Measurements from ENCODE around the gene OR5AS1.
"Not testable (repeated sequence)": the region's sequence is repeated elsewhere in the genome, so short reads cannot be mapped to it uniquely, and the experiment has no call there.

Gene OR5AS1

DNA sequence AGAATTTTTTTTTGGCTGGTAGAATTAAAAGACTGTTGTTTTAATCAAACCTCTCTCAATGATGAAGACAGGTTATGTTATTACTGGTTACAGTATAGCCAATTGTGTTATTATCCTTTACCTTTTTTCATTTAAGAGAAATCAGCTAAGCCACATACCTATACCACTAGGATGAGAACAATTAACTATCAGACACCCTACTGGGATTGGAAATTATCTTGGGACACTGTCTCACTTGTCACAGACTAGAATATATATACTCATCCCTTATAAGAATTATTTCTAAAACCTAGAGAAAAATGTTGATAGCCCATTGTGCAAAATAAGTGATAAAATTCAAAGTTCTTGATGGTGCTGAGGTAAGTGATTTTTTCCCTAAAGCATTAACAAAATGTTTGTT is at the start of gene OR5AS1:
OR5AS1 (plus strand) TSS at position 301 of the 400 bp plus-strand sequence. CDS start 2,765 bp downstream, outside the sequence.
- H3K27ac ChIP-seq = no peak within 1 kb of the TSS
- DNase-seq (ENCODE audit: low read depth, low spot score) = no peak

DNA sequence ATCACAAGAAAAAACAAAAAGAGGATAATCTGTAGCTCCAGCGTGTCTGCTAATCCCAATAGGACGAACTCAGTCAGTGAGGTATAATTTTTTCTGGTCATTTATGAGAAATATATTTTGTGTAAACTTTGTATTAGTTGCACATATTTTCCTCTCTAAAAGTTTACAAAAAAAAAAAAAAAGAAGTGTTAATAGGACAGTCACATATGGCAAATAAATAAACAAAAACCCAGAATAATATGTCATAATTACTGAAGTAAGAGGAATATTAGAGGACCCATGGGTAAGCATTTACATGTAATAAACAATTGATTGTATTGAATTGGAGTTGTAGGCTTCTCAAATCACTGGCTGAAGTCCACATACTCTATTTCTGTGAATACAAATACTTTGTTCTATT is 32.9 kb upstream of the OR5AS1 start, which contains the start of gene OR5F1:
OR5F1 (minus strand) TSS at position 101 of the 400 bp plus-strand sequence; CDS start at position 101, 0 bp downstream.
- H3K27ac ChIP-seq = no peak within 1 kb of the TSS
- no peak for DNase-seq (ENCODE audit: low read depth, low spot score)

GRCh38 chr11:56010716-56011115 is 16.7 kb upstream of the OR5AS1 start:
- DNase-seq (ENCODE audit: low read depth, low spot score) = no peak
- H3K27ac ChIP-seq = no peak overlapping the region

GRCh38 chr11:56013805-56014204 is 13.6 kb upstream of the OR5AS1 start:
- no peak overlapping the region for H3K27ac ChIP-seq
- DNase-seq (ENCODE audit: low read depth, low spot score) = no peak

GRCh38 chr11:56045538-56045937 is 18.1 kb downstream of the OR5AS1 start:
- H3K27ac ChIP-seq = no peak overlapping the region
- DNase-seq (ENCODE audit: low read depth, low spot score) = no peak

GRCh38 chr11:56048480-56048879 is 21.0 kb downstream of the OR5AS1 start:
- no peak for DNase-seq (ENCODE audit: low read depth, low spot score)
- H3K27ac ChIP-seq = no peak overlapping the region

- H3K27ac ChIP-seq = no peak overlapping the region
- no peak for DNase-seq (ENCODE audit: low read depth, low spot score)
Observed at GRCh38 chr11:56049487-56049886, 22.0 kb downstream of the OR5AS1 start.

DNA sequence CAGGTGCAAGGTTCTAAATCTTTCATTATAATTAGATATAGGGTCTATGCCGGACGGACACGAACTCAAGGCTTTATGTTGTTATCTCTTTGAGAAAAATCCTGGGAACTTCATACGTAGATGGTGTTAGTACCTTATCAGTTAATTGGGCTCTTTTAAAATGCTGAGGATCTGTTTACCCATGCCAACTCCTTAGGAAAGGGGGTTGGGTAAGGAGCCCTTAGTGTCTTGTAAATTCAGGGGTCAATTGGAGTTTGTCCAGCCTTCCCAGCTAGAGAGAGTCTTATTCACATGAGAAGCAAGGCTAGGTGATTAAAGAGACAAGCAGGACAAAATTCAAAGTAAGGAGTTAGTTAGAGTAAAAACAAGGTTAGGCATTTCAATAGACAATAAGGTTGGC is 28.9 kb downstream of the OR5AS1 start:
- not testable (repeated sequence) for H3K27ac ChIP-seq; DNase-seq (ENCODE audit: low read depth, low spot score)

DNA sequence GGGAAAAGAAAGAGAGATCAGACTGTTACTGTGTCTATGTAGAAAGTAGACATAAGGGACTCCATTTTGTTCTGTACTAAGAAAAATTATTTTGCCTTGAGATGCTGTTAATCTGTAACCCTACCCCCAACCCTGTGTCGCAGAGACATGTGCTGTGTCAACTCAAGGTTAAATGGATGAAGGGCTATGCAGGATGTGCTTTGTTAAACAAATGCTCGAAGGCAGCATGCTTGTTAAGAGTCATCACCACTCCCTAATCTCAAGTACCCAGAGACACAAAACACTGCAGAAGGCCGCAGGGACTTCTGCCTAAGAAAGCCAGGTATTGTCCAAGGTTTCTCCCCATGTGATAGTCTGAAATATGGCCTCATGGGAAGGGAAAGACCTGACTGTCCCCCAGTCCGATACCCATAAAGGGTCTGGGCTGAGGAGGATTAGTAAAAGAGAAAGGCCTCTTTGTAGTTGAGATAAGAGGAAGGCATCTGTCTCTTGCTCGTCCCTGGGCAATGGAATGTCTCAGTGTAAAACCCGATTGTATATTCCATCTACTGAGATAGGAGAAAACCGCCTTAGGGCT is 30.3 kb downstream of the OR5AS1 start:
- H3K27ac ChIP-seq; DNase-seq (ENCODE audit: low read depth, low spot score): not testable (repeated sequence)

DNA sequence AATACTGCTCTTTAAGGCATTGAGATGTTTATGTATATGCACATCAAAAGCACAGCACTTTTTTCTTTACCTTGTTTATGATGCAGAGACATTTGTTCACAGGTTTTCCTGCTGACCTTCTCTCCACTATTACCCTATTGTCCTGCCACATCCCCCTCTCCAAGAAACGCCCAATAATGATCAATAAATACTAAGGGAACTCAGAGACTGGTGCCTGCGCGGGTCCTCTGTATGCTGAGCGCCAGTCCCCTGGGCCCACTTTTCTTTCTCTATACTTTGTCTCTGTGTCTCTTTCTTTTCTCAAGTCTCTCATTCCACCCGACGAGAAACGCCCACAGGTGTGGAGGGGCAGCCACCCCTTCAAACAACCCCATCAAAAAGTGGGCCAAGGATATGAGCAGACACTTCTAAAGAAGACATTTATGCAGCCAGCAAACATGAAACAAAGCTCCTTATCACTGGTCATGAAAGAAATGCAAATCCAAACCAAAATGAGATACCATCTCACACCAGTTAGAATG is 30.9 kb downstream of the OR5AS1 start:
- DNase-seq (ENCODE audit: low read depth, low spot score); H3K27ac ChIP-seq: not testable (repeated sequence)

DNA sequence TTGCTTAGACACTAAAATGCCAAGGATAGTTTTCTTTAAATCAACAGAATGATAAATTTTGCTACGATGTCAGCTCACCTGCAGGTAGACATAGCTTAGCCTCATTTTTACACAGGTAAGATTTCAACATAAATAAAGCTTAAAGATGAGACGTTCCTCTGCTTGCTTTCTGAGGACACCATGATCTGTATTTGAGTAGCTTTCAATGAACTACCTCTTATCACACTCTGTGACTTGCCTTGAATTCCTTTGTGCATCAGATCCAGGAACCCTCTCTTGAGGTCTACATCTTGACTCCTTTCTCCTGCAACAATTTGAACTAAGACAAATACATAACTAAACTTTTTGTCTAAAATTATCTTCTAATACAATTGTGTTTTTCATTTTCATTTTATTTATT is 39.5 kb downstream of the OR5AS1 start:
- no peak for DNase-seq (ENCODE audit: low read depth, low spot score)
- H3K27ac ChIP-seq = no peak overlapping the region

Data from epithelial cell of prostate (primary cell).